Dendritic cell treated with granulocyte-macrophage colony-stimulating factor and Interleukin-4, amounts not matched to agents 40 ng/mL and 50 ng/mL, for 4 days (primary cell): ENCODE data around the gene RANBP3L.

ENCODE experiments used
- H3K27ac Mint-ChIP-seq: one replicate; pipeline ENCODE4 v1.8.0; 2022; ENCODE audit warnings: mild to moderate bottlenecking, mixed read lengths
- H3K27me3 Mint-ChIP-seq: one replicate; pipeline ENCODE4 v1.8.0; 2022; ENCODE audit warnings: mild to moderate bottlenecking, mixed read lengths
- H3K36me3 Mint-ChIP-seq: one replicate; pipeline ENCODE4 v1.8.0; 2022; ENCODE audit warnings: low read depth, mixed read lengths
- H3K4me1 Mint-ChIP-seq: one replicate; pipeline ENCODE4 v1.8.0; 2022; ENCODE audit warnings: low read depth, mixed read lengths
- H3K4me3 Mint-ChIP-seq: one replicate; pipeline ENCODE4 v1.8.0; 2022; ENCODE audit warnings: mild to moderate bottlenecking, moderate library complexity, mixed read lengths
- H3K9me3 Mint-ChIP-seq: one replicate; pipeline ENCODE4 v1.8.0; 2022; ENCODE audit warnings: mixed read lengths
- intact Hi-C: fragments of 100-400 bp; cut with micrococcal nuclease; formaldehyde crosslinking; loops from one replicate; pipeline ENCODE4 v1.15.0; 2022

RANBP3L gene

GRCh38 chr5:36272136-36272690, 29.5 kb downstream of the RANBP3L start:
- Mint-ChIP-seq H3K9me3 (no peaks in the 10 kb centered on the region), H3K4me1 (peaks cover 13% of the 10 kb centered on the region), H3K36me3 (no peaks in the 10 kb centered on the region), H3K4me3 (no peak overlapping the region), H3K27me3 (no peaks in the 10 kb centered on the region), H3K27ac (no peak overlapping the region)
- intact Hi-C loops: no loop called here

- H3K27me3 Mint-ChIP-seq: no peaks in the 10 kb centered on the region
- intact Hi-C loops: no loop called here
- H3K36me3 Mint-ChIP-seq: no peaks in the 10 kb centered on the region
- H3K4me3 Mint-ChIP-seq: no peak overlapping the region
- H3K4me1 Mint-ChIP-seq: peaks cover 13% of the 10 kb centered on the region
- no peak overlapping the region for H3K27ac Mint-ChIP-seq
- H3K9me3 Mint-ChIP-seq: no peaks in the 10 kb centered on the region
Observed at GRCh38 chr5:36270876-36271575, 30.7 kb downstream of the RANBP3L start.

- no peaks in the 10 kb centered on the region for H3K36me3 Mint-ChIP-seq
- no peaks in the 10 kb centered on the region for H3K9me3 Mint-ChIP-seq
- H3K4me1 Mint-ChIP-seq: peaks cover 13% of the 10 kb centered on the region
- H3K4me3 Mint-ChIP-seq: no peak overlapping the region
- intact Hi-C loops: no loop called here
- no peak overlapping the region for H3K27ac Mint-ChIP-seq
- H3K27me3 Mint-ChIP-seq: peaks cover 2% of the 10 kb centered on the region
Observed at GRCh38 chr5:36270175-36270574, 31.5 kb downstream of the RANBP3L start.

- H3K9me3 Mint-ChIP-seq: no peaks in the 10 kb centered on the region
- peaks cover 2% of the 10 kb centered on the region for H3K27me3 Mint-ChIP-seq
- peaks cover 12% of the 10 kb centered on the region for H3K4me1 Mint-ChIP-seq
- H3K4me3 Mint-ChIP-seq: no peak overlapping the region
- no peaks in the 10 kb centered on the region for H3K36me3 Mint-ChIP-seq
- intact Hi-C loops: no loop called here
- no peak overlapping the region for H3K27ac Mint-ChIP-seq
Observed at GRCh38 chr5:36269478-36269877, 32.2 kb downstream of the RANBP3L start.

GRCh38 chr5:36267905-36268304, 33.8 kb downstream of the RANBP3L start:
- intact Hi-C loops: no loop called here
- H3K36me3 Mint-ChIP-seq: no peaks in the 10 kb centered on the region
- H3K9me3 Mint-ChIP-seq: no peaks in the 10 kb centered on the region
- H3K4me3 Mint-ChIP-seq: no peak overlapping the region
- no peaks in the 10 kb centered on the region for H3K4me1 Mint-ChIP-seq
- H3K27me3 Mint-ChIP-seq: peaks cover 2% of the 10 kb centered on the region
- no peak overlapping the region for H3K27ac Mint-ChIP-seq

- H3K36me3 Mint-ChIP-seq: no peaks in the 10 kb centered on the region
- no peak overlapping the region for H3K27ac Mint-ChIP-seq
- H3K9me3 Mint-ChIP-seq: no peaks in the 10 kb centered on the region
- H3K4me1 Mint-ChIP-seq: no peaks in the 10 kb centered on the region
- no peak overlapping the region for H3K4me3 Mint-ChIP-seq
- intact Hi-C loops: loop anchor here (2.0 kb wide), 3 partner anchors 41 to 429 kb away; no protein-coding TSS in a partner anchor
- H3K27me3 Mint-ChIP-seq: peaks cover 2% of the 10 kb centered on the region
Observed at GRCh38 chr5:36264202-36264760, 37.4 kb downstream of the RANBP3L start.

- Mint-ChIP-seq H3K4me3 (no peak overlapping the region), H3K27ac (no peak overlapping the region), H3K4me1 (no peaks in the 10 kb centered on the region), H3K9me3 (no peaks in the 10 kb centered on the region), H3K27me3 (peaks cover 2% of the 10 kb centered on the region), H3K36me3 (no peaks in the 10 kb centered on the region)
- intact Hi-C loops: no loop called here
Observed at GRCh38 chr5:36261186-36261585, 40.5 kb downstream of the RANBP3L start.

GRCh38 chr5:36253575-36253974, 48.1 kb downstream of the RANBP3L start:
- Mint-ChIP-seq H3K36me3 (no peaks in the 10 kb centered on the region), H3K4me1 (no peaks in the 10 kb centered on the region), H3K9me3 (no peaks in the 10 kb centered on the region), H3K27me3 (no peaks in the 10 kb centered on the region), H3K27ac (no peak overlapping the region), H3K4me3 (no peak overlapping the region)
- intact Hi-C loops: no loop called here

GRCh38 chr5:36252722-36253365, 48.9 kb downstream of the RANBP3L start:
- Mint-ChIP-seq H3K4me1 (no peaks in the 10 kb centered on the region), H3K9me3 (no peaks in the 10 kb centered on the region), H3K27ac (no peak overlapping the region), H3K4me3 (no peak overlapping the region), H3K36me3 (no peaks in the 10 kb centered on the region), H3K27me3 (no peaks in the 10 kb centered on the region)
- intact Hi-C loops: no loop called here

- intact Hi-C loops: no loop called here
- Mint-ChIP-seq H3K27me3 (no peaks in the 10 kb centered on the region), H3K4me1 (no peaks in the 10 kb centered on the region)
Observed at GRCh38 chr5:36251218-36251617, 50.5 kb downstream of the RANBP3L start.

GRCh38 chr5:36250427-36250826, 51.3 kb downstream of the RANBP3L start:
- no peaks in the 10 kb centered on the region for H3K4me1 Mint-ChIP-seq
- intact Hi-C loops: no loop called here
- no peak overlapping the region for H3K27ac Mint-ChIP-seq
- no peaks in the 10 kb centered on the region for H3K9me3 Mint-ChIP-seq
- no peak overlapping the region for H3K4me3 Mint-ChIP-seq
- no peaks in the 10 kb centered on the region for H3K27me3 Mint-ChIP-seq
- no peaks in the 10 kb centered on the region for H3K36me3 Mint-ChIP-seq

More at GRCh38 chr5:36251218-36251617, 50.5 kb downstream of the RANBP3L start:
- Mint-ChIP-seq H3K27ac (no peak overlapping the region), H3K9me3 (no peaks in the 10 kb centered on the region), H3K36me3 (no peaks in the 10 kb centered on the region), H3K4me3 (no peak overlapping the region)

GRCh38 chr5:36246036-36246800, 55.5 kb downstream of the RANBP3L start:
- Mint-ChIP-seq H3K4me1 (peaks cover 19% of the 10 kb centered on the region), H3K27me3 (no peaks in the 10 kb centered on the region), H3K4me3 (no peak overlapping the region), H3K36me3 (peaks cover 11% of the 10 kb centered on the region), H3K27ac (no peak overlapping the region), H3K9me3 (no peaks in the 10 kb centered on the region)
- intact Hi-C loops: no loop called here

GRCh38 chr5:36244076-36244475, 57.6 kb downstream of the RANBP3L start:
- H3K4me1 Mint-ChIP-seq: peaks cover 34% of the 10 kb centered on the region
- intact Hi-C loops: loop anchor here (5.0 kb wide), 2 partner anchors 413 to 633 kb away; partner anchors contain the start of gene NIPBL
- H3K27ac Mint-ChIP-seq: no peak overlapping the region
- peaks cover 11% of the 10 kb centered on the region for H3K36me3 Mint-ChIP-seq
- no peaks in the 10 kb centered on the region for H3K27me3 Mint-ChIP-seq
- H3K9me3 Mint-ChIP-seq: no peaks in the 10 kb centered on the region
- no peak overlapping the region for H3K4me3 Mint-ChIP-seq
